Type B pancreatic cell (in vitro differentiated cells): ENCODE results near the gene STON2. TPM values are rescaled to one million over a fixed set of nuclear protein-coding genes. Genes with fewer than 3 reads are reported as not detected.
A peak's percentile ranks its signal among the peaks of the same experiment; 100 is the strongest.

ENCODE experiments used
- DNase-seq: peaks from one replicate; pipeline ENCODE4 v3.0.0; 2021; ENCODE audit warnings: mixed read lengths; ENCODE audit not compliant: unreplicated experiment; ENCODE audit errors: extremely low spot score
- H3K27ac Mint-ChIP-seq: 2 replicates; pipeline ENCODE4 v1.8.0; 2021; ENCODE audit warnings: mild to moderate bottlenecking, mixed read lengths
- H3K27me3 Mint-ChIP-seq: 2 replicates; pipeline ENCODE4 v1.8.0; 2021; ENCODE audit warnings: mixed read lengths
- H3K36me3 Mint-ChIP-seq: 2 replicates; pipeline ENCODE4 v1.8.0; 2021; ENCODE audit warnings: mixed read lengths
- H3K4me1 Mint-ChIP-seq: one replicate; pipeline ENCODE4 v1.8.0; 2021; ENCODE audit warnings: mixed read lengths; ENCODE audit not compliant: unreplicated experiment
- H3K4me3 Mint-ChIP-seq: 2 replicates; pipeline ENCODE4 v1.8.0; 2021; ENCODE audit warnings: mild to moderate bottlenecking, mixed read lengths
- H3K9me3 Mint-ChIP-seq: 2 replicates; pipeline ENCODE4 v1.8.0; 2021; ENCODE audit warnings: mixed read lengths
- CTCF ChIP-seq: fragments of 200-600 bp; sonication (generic); conservative IDR thresholded peaks from 2 replicates; pipeline ENCODE4 v1.5.0; 2021; ENCODE audit warnings: antibody characterized with exemption, mild to moderate bottlenecking
- total RNA-seq: library from RNA; stranded (reverse); gene quantifications from 2 replicates; pipeline ENCODE4 v1.2.1, GENCODE V29; 2021; ENCODE audit warnings: low replicate concordance

The STON2 gene
- total RNA-seq, 1 donor from 2014 or later = 40.4 TPM

DNA sequence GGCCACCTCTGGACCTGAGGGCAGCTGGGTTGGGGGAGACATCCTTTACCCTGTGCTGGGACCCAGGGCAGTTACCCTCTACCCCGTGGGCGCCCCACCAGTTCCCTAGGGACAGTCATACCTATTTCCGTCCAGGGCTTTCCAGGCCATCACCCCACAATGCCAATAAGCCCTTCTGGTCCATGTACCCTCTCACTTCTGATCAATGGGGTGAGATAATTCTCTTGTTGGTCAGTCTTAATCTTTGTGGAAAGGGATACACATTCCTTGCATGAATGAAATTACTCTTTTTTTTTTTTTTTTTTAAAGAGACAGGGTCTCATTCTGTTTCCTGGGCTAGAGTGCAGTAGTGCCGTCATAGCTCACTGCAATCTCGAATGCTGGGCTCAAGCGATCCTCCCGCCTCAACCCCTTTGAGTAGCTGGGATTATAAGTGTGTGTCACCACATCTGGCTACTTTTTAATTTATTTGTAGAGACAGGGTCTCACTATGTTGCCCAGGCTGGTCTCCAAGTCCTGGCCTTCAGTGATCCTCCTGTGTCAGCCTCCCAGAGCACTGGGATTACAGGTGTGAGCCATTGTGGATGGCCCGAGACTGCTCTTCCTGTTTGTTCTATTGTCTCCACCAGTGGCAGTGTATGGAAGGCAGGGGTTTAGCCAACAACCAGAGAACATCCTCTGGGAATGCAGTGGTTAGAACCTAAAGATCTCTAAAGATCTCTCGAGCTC, 46.3 kb upstream of the STON2 start:
- Mint-ChIP-seq H3K4me3 (no peak overlapping the region), H3K27ac (no peak overlapping the region), H3K4me1 (peaks cover 21% of the 10 kb centered on the region), H3K27me3 (peaks cover 28% of the 10 kb centered on the region), H3K9me3 (peaks cover 10% of the 10 kb centered on the region), H3K36me3 (no peaks in the 10 kb centered on the region)
- no peak for DNase-seq
- no peak for TF ChIP-seq CTCF

- Mint-ChIP-seq H3K9me3 (peaks cover 10% of the 10 kb centered on the region), H3K4me3 (no peak overlapping the region), H3K27me3 (peaks cover 57% of the 10 kb centered on the region), H3K27ac (no peak overlapping the region), H3K4me1 (peaks cover 6% of the 10 kb centered on the region), H3K36me3 (no peaks in the 10 kb centered on the region)
- DNase-seq = no peak
- no peak for TF ChIP-seq CTCF
These were observed 41.6 kb upstream of the STON2 start for GRCh38 chr14:81441626-81442134.

GRCh38 chr14:81440041-81440440, 39.9 kb upstream of the STON2 start:
- H3K9me3 Mint-ChIP-seq = peaks cover 10% of the 10 kb centered on the region

GRCh38 chr14:81437244-81437643, 37.1 kb upstream of the STON2 start:
- H3K4me3 Mint-ChIP-seq = peak overlapping the region; percentile 87
- H3K27ac Mint-ChIP-seq = peak overlapping the region; percentile 76
- H3K27me3 Mint-ChIP-seq = peaks cover 64% of the 10 kb centered on the region
- no peak for TF ChIP-seq CTCF
- DNase-seq = no peak
- peaks cover 30% of the 10 kb centered on the region for H3K4me1 Mint-ChIP-seq
- H3K36me3 Mint-ChIP-seq = no peaks in the 10 kb centered on the region
- H3K9me3 Mint-ChIP-seq = no peaks in the 10 kb centered on the region

More at GRCh38 chr14:81440041-81440440, 39.9 kb upstream of the STON2 start:
- Mint-ChIP-seq H3K36me3 (no peaks in the 10 kb centered on the region), H3K4me1 (peaks cover 10% of the 10 kb centered on the region), H3K4me3 (no peak overlapping the region), H3K27ac (no peak overlapping the region), H3K27me3 (peaks cover 63% of the 10 kb centered on the region)
- TF ChIP-seq CTCF = no peak
- no peak for DNase-seq

DNA sequence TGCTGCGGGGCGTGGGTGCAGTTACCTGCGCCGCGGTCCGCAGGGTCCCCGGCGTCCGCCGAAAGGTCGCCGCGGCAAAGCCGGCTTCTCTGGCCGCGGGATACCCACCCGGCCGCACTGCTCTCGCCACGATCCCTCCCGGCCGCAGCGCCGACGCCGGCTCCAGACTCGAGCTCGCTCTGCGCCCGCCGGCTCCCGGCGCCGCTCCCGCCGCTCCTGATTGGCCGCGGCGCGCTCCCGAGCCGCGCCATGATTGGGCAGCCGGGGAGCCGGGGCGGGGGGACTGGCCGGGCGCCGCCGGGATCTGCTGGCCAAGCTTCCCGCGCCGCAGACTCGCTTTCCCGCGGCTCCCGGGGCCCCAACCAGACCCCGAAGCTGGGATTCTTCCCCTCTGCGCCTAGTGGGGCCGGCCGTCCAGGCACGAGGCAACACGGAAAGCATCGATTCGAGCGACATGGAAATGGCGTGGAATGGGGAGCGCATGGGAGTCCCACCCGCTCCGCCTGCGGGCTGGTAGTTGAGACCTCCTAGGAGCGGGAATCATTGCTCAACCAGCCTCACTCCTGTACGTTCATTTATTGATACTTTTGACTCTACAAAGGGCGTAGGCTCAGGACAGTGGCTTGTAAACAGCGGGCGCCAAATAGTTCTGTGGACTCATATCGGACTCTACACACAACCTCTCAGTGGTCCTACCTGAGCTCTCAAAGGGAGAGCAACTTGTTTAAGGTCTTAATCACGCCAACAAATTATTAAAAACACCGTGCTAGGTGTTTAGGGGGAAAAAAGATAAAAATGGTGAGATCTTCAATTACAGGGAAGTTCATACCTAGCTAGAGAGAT, 36.4 kb upstream of the STON2 start:
- H3K27me3 Mint-ChIP-seq = peaks cover 59% of the 10 kb centered on the region
- H3K4me1 Mint-ChIP-seq = peaks cover 33% of the 10 kb centered on the region
- no peak for TF ChIP-seq CTCF
- H3K27ac Mint-ChIP-seq = peak overlapping the region; percentile 76
- no peaks in the 10 kb centered on the region for H3K36me3 Mint-ChIP-seq
- H3K4me3 Mint-ChIP-seq = peak overlapping the region; percentile 87
- H3K9me3 Mint-ChIP-seq = no peaks in the 10 kb centered on the region
- DNase-seq = peak; percentile 87
